ENCODE data around the gene COL25A1.

DNA sequence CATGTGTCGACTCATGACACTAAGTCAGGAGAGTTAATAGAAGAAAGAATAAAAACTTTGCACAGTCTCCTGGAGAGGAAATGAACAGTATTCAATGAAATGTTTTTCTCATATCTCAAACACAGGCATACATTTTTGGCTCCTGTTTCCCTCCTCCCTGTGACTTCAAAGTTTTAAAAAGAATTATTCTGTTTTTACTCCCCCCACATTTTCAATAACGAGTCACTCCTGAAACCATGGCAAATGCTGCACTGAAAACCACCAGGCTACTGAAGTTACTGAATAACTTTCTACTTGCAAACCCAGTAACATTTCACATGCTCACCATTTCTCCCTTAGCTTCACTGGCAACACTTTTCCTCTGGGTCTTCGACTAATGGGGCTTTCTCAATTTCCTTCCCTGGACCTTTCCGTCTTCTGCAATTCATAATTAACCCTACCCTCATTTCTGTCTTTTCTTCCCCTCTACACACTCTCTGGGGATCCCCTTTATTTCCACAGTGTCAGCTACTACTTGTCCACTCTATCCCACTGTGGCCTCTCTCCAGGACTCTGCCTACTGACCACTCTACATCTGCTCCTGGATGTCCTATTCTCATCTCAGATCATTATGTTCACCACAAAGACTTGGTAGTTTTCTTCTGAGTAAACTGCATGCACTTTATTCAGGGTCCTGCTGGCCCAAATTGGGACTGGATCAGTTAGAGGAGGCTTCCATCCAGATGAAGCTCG is 313.8 kb downstream of the COL25A1 start:
- TF ChIP-seq, protein P1, sequence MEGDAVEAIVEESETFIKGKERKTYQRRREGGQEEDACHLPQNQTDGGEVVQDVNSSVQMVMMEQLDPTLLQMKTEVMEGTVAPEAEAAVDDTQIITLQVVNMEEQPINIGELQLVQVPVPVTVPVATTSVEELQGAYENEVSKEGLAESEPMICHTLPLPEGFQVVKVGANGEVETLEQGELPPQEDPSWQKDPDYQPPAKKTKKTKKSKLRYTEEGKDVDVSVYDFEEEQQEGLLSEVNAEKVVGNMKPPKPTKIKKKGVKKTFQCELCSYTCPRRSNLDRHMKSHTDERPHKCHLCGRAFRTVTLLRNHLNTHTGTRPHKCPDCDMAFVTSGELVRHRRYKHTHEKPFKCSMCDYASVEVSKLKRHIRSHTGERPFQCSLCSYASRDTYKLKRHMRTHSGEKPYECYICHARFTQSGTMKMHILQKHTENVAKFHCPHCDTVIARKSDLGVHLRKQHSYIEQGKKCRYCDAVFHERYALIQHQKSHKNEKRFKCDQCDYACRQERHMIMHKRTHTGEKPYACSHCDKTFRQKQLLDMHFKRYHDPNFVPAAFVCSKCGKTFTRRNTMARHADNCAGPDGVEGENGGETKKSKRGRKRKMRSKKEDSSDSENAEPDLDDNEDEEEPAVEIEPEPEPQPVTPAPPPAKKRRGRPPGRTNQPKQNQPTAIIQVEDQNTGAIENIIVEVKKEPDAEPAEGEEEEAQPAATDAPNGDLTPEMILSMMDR (IDR thresholded peaks at IDR 0.05) = no peak
- TF ChIP-seq POLR2A (IDR thresholded peaks at IDR 0.05) (no peak), POLR2AphosphoS5 (IDR thresholded peaks at IDR 0.05) (no peak), EP300 (IDR thresholded peaks at IDR 0.05) (no peak)

Measured in upper lobe of left lung (tissue), 4 donors.